Endothelial cell (in vitro differentiated cells): ENCODE results near the gene PXN. TPM values are rescaled to one million over a fixed set of nuclear protein-coding genes. Genes with fewer than 3 reads are reported as not detected.
A peak's percentile ranks its signal among the peaks of the same experiment; 100 is the strongest.
"Not testable (repeated sequence)": the region's sequence is repeated elsewhere in the genome, so short reads cannot be mapped to it uniquely, and the experiment has no call there.

Experiments
- DNase-seq: peaks from one replicate; pipeline ENCODE4 v3.0.0; 2021; ENCODE audit warnings: low spot score
- H3K27ac Mint-ChIP-seq: one replicate; pipeline ENCODE4 v1.8.0; 2021; ENCODE audit warnings: mixed read lengths, inconsistent platforms; ENCODE audit not compliant: unreplicated experiment
- H3K27me3 Mint-ChIP-seq: one replicate; pipeline ENCODE4 v1.8.0; 2021; ENCODE audit warnings: mild to moderate bottlenecking, moderate library complexity, mixed read lengths, inconsistent platforms; ENCODE audit not compliant: unreplicated experiment
- H3K36me3 Mint-ChIP-seq: one replicate; pipeline ENCODE4 v1.8.0; 2021; ENCODE audit warnings: mild to moderate bottlenecking, low read depth, mixed read lengths, inconsistent platforms; ENCODE audit not compliant: unreplicated experiment
- H3K4me1 Mint-ChIP-seq: one replicate; pipeline ENCODE4 v1.8.0; 2021; ENCODE audit warnings: mild to moderate bottlenecking, mixed read lengths, inconsistent platforms; ENCODE audit not compliant: unreplicated experiment
- H3K4me3 Mint-ChIP-seq: one replicate; pipeline ENCODE4 v1.8.0; 2021; ENCODE audit warnings: mild to moderate bottlenecking, mixed read lengths, inconsistent platforms; ENCODE audit not compliant: unreplicated experiment
- H3K9me3 Mint-ChIP-seq: one replicate; pipeline ENCODE4 v1.8.0; 2021; ENCODE audit warnings: mixed read lengths, inconsistent platforms; ENCODE audit not compliant: unreplicated experiment
- total RNA-seq: library from RNA; stranded (reverse); fragmentation: NEBNext Ultra II Directional; extraction: Animal tissue kit (Norgen Biotek cat#: 25700); gene quantifications from one replicate; pipeline ENCODE4 v1.2.1, GENCODE V29; 2021; ENCODE audit not compliant: unreplicated experiment
- TF ChIP-seq, protein P1 (sequence below): fragments of 200-600 bp; sonication (generic); IDR thresholded peaks from one replicate; pipeline ENCODE4 v1.5.0; 2021; ENCODE audit warnings: antibody characterized with exemption; ENCODE audit not compliant: unreplicated experiment

Gene PXN
- total RNA-seq, 1 donor from 2014 or later, result 227 TPM

DNA sequence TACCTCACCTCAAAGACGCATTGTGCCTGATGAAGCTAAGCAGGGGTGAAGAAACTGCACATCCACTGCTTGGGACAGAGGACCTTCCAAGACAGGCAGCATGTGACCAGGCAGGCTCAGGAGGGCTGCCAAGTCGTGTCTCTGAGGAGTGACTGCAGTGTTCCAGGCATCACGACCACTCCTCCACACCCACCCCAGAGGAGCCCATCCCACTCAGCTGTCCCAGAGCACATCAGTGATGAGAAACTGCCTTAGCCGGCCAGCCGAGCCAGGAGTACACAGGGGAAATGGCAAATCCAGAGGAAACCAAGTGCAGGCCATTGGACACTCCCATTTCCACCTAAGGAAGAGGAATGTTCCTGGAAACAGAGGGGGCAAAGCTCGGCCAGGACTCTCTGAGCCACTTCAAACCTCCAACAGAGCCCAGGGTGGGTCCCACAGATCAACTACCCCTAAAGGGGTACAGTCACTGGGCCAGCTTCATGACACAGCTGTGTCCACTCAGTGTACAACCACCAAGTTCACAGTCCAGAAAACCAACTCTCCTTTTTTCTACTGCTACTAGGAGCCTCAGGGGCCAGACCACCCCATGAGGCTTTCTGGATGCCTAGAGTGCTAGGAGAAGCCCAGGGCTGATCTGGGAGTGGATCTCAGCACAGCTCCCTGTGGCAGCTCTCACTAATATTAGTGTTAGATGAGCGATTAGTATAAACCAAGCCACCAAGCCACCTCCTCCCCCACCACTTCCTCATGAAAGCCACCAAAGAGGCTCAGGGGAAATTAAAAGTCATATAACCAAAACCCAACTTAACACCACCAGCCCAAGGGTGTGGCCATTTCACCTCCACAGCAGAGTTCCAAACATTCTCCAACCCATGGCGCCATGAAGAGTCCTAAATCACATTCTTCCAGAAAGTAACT, 15.4 kb downstream of the PXN start:
- Mint-ChIP-seq H3K27me3 (peaks cover 6% of the 10 kb centered on the region), H3K4me3 (peak overlapping the region; percentile 88), H3K9me3 (no peaks in the 10 kb centered on the region), H3K4me1 (peaks cover 71% of the 10 kb centered on the region), H3K36me3 (peaks cover 22% of the 10 kb centered on the region), H3K27ac (peak overlapping the region; percentile 99)
- TF ChIP-seq, protein P1, sequence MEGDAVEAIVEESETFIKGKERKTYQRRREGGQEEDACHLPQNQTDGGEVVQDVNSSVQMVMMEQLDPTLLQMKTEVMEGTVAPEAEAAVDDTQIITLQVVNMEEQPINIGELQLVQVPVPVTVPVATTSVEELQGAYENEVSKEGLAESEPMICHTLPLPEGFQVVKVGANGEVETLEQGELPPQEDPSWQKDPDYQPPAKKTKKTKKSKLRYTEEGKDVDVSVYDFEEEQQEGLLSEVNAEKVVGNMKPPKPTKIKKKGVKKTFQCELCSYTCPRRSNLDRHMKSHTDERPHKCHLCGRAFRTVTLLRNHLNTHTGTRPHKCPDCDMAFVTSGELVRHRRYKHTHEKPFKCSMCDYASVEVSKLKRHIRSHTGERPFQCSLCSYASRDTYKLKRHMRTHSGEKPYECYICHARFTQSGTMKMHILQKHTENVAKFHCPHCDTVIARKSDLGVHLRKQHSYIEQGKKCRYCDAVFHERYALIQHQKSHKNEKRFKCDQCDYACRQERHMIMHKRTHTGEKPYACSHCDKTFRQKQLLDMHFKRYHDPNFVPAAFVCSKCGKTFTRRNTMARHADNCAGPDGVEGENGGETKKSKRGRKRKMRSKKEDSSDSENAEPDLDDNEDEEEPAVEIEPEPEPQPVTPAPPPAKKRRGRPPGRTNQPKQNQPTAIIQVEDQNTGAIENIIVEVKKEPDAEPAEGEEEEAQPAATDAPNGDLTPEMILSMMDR, result no peak
- DNase-seq, result no peak

DNA sequence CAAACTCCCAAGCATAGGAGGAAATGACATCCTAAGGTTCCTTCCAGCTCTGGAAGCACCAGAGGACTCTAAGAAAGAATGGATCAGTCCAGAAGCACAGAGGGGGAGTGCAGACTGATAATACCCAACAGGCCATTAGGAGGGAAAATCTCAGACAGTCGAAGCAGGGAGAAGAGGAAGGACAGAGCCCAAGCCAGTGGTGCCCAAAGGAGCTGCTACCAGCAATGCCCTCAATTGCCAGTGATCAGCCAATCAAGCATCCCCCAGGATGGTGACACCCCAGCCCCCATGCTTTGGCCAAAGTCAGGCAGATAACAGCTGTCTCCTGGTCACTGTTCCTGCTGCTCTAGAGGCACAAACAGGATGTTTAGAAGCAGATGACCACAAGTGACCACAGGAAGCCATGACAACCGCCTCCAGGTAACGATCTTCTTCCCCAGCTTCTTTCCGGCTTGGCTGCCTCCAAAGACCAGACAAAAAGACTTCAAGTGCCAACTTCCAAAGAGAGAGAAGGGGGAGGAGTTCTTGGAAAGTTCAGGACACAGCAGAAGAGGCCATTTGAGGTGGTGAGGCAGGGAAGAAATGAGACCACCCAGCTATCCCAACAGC, 16.2 kb downstream of the PXN start:
- TF ChIP-seq, protein P1, result no peak
- peak overlapping the region; percentile 99 for H3K27ac Mint-ChIP-seq
- peaks cover 68% of the 10 kb centered on the region for H3K4me1 Mint-ChIP-seq
- no peak for DNase-seq
- H3K36me3 Mint-ChIP-seq, result peaks cover 17% of the 10 kb centered on the region
- H3K27me3 Mint-ChIP-seq, result peaks cover 9% of the 10 kb centered on the region
- no peaks in the 10 kb centered on the region for H3K9me3 Mint-ChIP-seq
- peak overlapping the region; percentile 88 for H3K4me3 Mint-ChIP-seq

DNA sequence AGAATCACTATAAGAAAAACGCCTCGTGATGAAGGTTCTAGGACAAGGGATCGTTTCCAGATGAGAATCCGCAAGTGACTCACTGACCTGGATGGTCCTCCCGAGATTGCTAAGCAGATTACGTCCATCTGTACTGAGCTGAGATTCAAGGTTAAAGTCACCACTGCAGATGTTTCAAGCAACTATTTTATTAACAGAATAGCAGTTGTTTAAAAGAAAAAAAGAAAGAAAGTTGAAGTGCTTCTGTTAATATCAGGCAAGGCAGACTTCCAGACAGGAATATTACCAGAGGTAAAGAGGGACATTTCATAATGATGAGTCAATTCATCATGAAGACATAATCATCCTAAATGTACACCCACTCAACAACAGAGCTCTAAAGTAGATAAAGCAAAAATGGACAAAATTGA, 17.9 kb downstream of the PXN start:
- Mint-ChIP-seq H3K27me3 (peaks cover 9% of the 10 kb centered on the region), H3K4me1 (peaks cover 75% of the 10 kb centered on the region), H3K27ac (peak overlapping the region; percentile 72), H3K36me3 (peaks cover 14% of the 10 kb centered on the region), H3K9me3 (no peaks in the 10 kb centered on the region), H3K4me3 (peak overlapping the region; percentile 80)
- TF ChIP-seq, protein P1, result no peak
- DNase-seq, result no peak

DNA sequence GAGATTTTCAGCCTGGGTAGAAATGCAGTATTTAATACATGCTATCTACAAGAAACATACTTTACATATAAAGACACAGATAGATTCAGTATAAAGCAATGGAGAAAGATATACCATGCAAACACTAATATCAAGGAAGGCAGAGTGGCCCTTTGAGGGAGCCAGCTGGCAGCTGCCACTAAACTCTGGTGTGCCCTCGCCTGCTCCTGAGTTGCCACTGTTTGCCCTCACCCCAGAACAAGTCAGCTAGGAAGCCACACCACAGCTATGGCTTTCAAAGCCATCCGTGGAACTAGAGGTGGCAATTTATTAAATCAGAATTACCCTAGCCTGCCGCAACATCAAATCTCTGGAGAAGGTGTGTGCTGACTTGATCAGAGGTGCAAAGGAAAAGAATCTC, 18.3 kb downstream of the PXN start:
- peaks cover 9% of the 10 kb centered on the region for H3K27me3 Mint-ChIP-seq
- no peak for DNase-seq
- H3K36me3 Mint-ChIP-seq, result peaks cover 13% of the 10 kb centered on the region
- H3K9me3 Mint-ChIP-seq, result no peaks in the 10 kb centered on the region
- H3K27ac Mint-ChIP-seq, result peak overlapping the region; percentile 72
- H3K4me1 Mint-ChIP-seq, result peaks cover 75% of the 10 kb centered on the region
- peak overlapping the region; percentile 80 for H3K4me3 Mint-ChIP-seq
- TF ChIP-seq, protein P1, result no peak

DNA sequence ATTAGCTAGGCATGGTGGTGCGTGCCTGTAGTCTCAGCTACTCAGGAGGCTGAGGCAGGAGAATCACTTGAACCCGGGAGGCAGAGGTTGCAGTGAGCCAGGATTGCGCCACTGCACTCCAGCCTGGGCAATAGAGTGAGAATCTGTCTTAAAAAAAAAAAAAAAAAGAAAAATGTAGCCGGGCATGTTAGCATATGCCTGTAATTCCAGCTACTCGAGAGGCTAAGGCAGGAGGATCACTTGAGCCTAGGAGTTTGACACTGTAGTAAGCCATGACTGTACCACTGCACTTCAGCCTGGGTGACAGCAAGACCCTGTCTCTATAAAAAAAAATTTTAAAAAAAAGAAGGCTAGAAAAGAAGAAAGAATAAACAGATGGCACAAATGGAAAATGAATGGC, 18.8 kb downstream of the PXN start:
- peaks cover 75% of the 10 kb centered on the region for H3K4me1 Mint-ChIP-seq
- H3K4me3 Mint-ChIP-seq, H3K27ac Mint-ChIP-seq, H3K36me3 Mint-ChIP-seq, H3K9me3 Mint-ChIP-seq, DNase-seq, H3K27me3 Mint-ChIP-seq: not testable (repeated sequence)
